BLaER1 (cell line): ENCODE measurements around the gene TMPRSS11E.
"Not testable (repeated sequence)": the region's sequence is repeated elsewhere in the genome, so short reads cannot be mapped to it uniquely, and the experiment has no call there.

ENCODE experiments used
- H3K27ac ChIP-seq: shearing (Covaris generic); formaldehyde crosslinking; 2 replicates; pipeline ENCODE4 v1.8.1; 2022
- H3K27me3 ChIP-seq: shearing (Covaris generic); formaldehyde crosslinking; 2 replicates; pipeline ENCODE4 v1.8.1; 2022
- H3K36me3 ChIP-seq: shearing (Covaris generic); formaldehyde crosslinking; 2 replicates; pipeline ENCODE4 v1.8.1; 2022
- H3K4me1 ChIP-seq: shearing (Covaris generic); formaldehyde crosslinking; 2 replicates; pipeline ENCODE4 v1.8.1; 2022
- H3K4me2 ChIP-seq: shearing (Covaris generic); formaldehyde crosslinking; 2 replicates; pipeline ENCODE4 v1.8.1; 2022
- H3K4me3 ChIP-seq: shearing (Covaris generic); formaldehyde crosslinking; 2 replicates; pipeline ENCODE4 v1.8.1; 2022
- H3K9ac ChIP-seq: shearing (Covaris generic); formaldehyde crosslinking; 2 replicates; pipeline ENCODE4 v1.8.1; 2022
- H3K9me3 ChIP-seq: shearing (Covaris generic); formaldehyde crosslinking; 2 replicates; pipeline ENCODE4 v1.8.1; 2022
- H4K20me1 ChIP-seq: shearing (Covaris generic); formaldehyde crosslinking; 2 replicates; pipeline ENCODE4 v1.8.1; 2022
- Cebpa-rat ChIP-seq: shearing (Covaris generic); IDR thresholded peaks from 2 replicates; pipeline ENCODE4 v1.8.1; 2022

The TMPRSS11E gene, protein sequence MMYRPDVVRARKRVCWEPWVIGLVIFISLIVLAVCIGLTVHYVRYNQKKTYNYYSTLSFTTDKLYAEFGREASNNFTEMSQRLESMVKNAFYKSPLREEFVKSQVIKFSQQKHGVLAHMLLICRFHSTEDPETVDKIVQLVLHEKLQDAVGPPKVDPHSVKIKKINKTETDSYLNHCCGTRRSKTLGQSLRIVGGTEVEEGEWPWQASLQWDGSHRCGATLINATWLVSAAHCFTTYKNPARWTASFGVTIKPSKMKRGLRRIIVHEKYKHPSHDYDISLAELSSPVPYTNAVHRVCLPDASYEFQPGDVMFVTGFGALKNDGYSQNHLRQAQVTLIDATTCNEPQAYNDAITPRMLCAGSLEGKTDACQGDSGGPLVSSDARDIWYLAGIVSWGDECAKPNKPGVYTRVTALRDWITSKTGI

DNA sequence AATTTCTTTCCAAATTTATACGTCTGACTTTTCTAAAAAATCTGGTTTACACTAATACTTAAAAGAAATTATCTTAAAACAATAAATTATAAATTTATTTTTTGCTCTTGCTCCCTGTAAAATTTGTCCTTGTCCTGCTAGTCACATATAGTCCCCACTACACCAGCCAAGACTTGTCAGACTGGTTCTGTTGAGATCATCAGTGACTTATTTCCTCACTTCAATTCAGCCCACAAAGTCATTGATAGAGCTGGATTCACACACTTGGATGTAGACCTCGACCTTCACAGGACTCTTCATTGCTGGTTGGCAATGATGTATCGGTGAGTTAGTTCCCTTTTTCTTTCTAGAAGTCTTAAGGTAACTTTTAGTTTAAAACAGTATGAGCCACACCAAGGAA is at the start of gene TMPRSS11E:
Gene TMPRSS11E (plus strand): TSS at position 263 of the 400 bp plus-strand sequence. CDS start 50 bp downstream, at position 313.
- H3K9ac ChIP-seq: no peak within 1 kb of the TSS

DNA sequence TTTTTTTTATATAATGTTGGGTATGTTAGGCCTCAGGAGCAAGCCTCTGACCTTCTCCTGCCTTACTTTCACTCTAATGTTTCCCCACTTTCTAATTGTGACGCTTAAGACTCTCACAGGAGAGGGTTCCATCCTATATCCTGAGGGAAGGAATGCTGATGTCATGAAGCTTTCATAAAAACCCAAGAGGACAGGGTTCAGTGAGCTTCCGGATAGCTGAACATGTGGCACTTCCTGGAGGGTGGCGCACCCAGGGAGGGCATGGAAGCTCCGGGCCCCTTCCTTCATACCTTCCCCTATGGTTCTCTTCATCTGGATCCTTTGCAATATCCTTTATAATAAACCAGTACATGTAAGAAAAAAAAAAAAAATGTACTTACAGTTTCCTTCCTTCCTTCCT is 48.0 kb upstream of the TMPRSS11E start:
- no peak for TF ChIP-seq Cebpa-rat
- Histone ChIP-seq H3K36me3 (no peaks in the 10 kb centered on the region), H3K9me3 (no peaks in the 10 kb centered on the region), H3K4me3 (no peak overlapping the region), H4K20me1 (no peaks in the 10 kb centered on the region), H3K27me3 (no peaks in the 10 kb centered on the region), H3K4me1 (no peaks in the 10 kb centered on the region), H3K4me2 (no peak overlapping the region), H3K27ac (no peak overlapping the region), H3K9ac (no peak overlapping the region)

More for the DNA sequence above, at the start of gene TMPRSS11E:
- Histone ChIP-seq H3K27ac (no peak within 1 kb of the TSS), H3K27me3 (no peaks in the 10 kb centered on the region), H4K20me1 (no peaks in the 10 kb centered on the region), H3K9me3 (no peaks in the 10 kb centered on the region), H3K4me2 (no peak within 1 kb of the TSS), H3K4me3 (no peak within 1 kb of the TSS), H3K4me1 (no peaks in the 10 kb centered on the region), H3K36me3 (no peaks in the 10 kb centered on the region)
- TF ChIP-seq Cebpa-rat: no peak

DNA sequence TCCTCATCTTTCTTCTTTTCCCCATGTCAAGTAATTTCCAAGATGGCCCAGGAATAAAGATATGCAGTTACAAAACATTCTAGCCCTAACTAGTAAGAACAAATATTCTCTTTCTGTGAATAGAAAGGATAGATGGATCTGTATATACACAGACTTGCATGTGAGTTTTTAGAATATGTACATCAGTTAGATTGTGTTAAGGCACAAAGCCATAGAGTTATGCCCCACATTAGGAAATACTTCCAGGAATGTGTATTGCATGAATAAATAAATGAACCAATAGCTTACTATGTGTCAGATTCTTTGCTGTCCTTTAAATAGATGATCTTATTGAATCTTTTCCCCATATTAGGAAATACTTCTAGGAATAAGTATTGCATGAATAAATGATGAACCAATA is 46.0 kb upstream of the TMPRSS11E start:
- Histone ChIP-seq H3K4me3 (no peak overlapping the region), H3K27me3 (no peaks in the 10 kb centered on the region), H3K9ac (no peak overlapping the region), H3K4me1 (no peaks in the 10 kb centered on the region), H3K36me3 (no peaks in the 10 kb centered on the region), H3K9me3 (no peaks in the 10 kb centered on the region), H3K27ac (no peak overlapping the region), H3K4me2 (no peak overlapping the region), H4K20me1 (no peaks in the 10 kb centered on the region)
- TF ChIP-seq Cebpa-rat: no peak

DNA sequence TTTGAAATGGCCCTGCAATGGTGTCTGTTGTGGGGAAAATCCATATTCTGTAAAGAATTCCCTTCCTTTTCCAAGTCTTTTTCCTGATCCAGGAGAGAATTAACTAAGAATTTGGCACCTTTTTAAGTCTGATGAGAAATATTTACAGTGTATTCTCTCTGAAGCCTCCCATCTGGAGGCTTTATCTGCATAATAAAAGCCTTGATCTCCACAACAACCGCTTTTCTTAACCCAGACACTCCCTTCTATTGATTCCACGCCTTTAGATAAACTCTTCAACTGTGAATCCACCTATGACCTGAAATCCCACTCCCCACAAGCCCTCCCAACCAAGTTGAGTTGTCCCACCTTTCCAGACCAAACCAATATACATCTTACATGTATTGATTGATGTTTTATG is 43.1 kb upstream of the TMPRSS11E start:
- H3K9ac ChIP-seq: no peak overlapping the region
- TF ChIP-seq Cebpa-rat: no peak

DNA sequence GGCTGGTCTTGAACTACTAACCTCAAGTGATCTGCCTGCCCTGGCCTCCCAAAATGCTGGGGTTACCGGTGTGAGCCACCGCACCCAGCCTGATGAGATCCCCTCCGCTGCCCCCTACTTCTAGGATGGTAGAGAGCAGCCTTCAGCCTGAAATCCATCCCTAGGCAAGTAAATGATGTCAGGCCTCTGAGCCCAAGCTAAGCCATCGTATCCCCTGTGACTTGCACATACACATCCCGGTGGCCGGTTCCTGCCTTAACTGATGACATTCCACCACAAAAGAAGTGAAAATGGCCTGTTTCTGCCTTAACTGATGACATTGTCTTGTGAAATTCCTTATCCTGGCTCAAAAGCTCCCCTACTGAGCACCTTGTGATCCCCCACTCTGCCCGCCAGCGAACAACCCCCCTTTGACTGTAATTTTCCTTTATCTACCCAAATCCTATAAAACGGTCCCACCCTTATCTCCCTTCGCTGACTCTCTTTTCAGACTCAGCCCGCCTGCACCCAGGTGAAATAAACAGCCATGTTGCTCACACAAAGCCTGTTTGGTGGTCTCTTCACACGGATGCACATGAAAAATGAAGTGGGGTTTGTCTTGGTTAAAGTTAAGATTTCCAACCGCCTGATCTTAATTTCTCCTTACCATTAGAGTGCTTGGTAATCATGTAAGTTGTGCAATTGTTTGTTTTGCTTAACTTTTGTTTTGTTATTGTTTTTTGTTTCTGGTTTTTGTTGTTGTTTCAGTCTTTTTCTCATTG is 41.4 kb upstream of the TMPRSS11E start:
- H3K4me2 ChIP-seq, H3K4me3 ChIP-seq, H3K36me3 ChIP-seq, H3K27ac ChIP-seq, H3K27me3 ChIP-seq, H3K9me3 ChIP-seq, H3K9ac ChIP-seq, H3K4me1 ChIP-seq, H4K20me1 ChIP-seq: not testable (repeated sequence)

More for the DNA sequence above, 43.1 kb upstream of the TMPRSS11E start:
- H3K4me1 ChIP-seq: no peaks in the 10 kb centered on the region
- no peak overlapping the region for H3K27ac ChIP-seq
- H3K4me2 ChIP-seq: no peak overlapping the region
- H3K36me3 ChIP-seq: no peaks in the 10 kb centered on the region
- H3K27me3 ChIP-seq: no peaks in the 10 kb centered on the region
- no peaks in the 10 kb centered on the region for H4K20me1 ChIP-seq
- H3K4me3 ChIP-seq: no peak overlapping the region
- no peaks in the 10 kb centered on the region for H3K9me3 ChIP-seq

DNA sequence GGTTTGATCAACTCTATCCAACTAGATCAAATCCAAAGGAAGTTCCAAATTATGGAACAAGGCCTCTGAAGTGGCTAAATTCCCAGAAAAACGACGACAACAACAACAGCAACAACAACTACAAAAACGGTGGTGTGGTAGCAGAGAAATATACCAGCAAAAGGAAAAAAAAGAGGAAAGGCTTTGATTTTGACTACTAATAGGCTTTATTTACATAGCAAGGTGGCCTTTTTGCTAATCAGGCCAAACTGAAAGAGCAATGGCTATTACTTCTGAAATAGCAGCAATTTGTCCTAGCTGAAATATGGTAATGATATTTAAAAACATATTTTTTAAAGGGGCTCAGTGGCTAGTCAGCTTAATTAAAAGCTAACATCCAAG is 40.8 kb upstream of the TMPRSS11E start:
- Histone ChIP-seq H3K4me2 (no peak overlapping the region), H3K36me3 (no peaks in the 10 kb centered on the region), H4K20me1 (no peaks in the 10 kb centered on the region), H3K27me3 (no peaks in the 10 kb centered on the region), H3K9ac (no peak overlapping the region), H3K27ac (no peak overlapping the region), H3K4me1 (no peaks in the 10 kb centered on the region), H3K9me3 (no peaks in the 10 kb centered on the region), H3K4me3 (no peak overlapping the region)
- TF ChIP-seq Cebpa-rat: no peak

DNA sequence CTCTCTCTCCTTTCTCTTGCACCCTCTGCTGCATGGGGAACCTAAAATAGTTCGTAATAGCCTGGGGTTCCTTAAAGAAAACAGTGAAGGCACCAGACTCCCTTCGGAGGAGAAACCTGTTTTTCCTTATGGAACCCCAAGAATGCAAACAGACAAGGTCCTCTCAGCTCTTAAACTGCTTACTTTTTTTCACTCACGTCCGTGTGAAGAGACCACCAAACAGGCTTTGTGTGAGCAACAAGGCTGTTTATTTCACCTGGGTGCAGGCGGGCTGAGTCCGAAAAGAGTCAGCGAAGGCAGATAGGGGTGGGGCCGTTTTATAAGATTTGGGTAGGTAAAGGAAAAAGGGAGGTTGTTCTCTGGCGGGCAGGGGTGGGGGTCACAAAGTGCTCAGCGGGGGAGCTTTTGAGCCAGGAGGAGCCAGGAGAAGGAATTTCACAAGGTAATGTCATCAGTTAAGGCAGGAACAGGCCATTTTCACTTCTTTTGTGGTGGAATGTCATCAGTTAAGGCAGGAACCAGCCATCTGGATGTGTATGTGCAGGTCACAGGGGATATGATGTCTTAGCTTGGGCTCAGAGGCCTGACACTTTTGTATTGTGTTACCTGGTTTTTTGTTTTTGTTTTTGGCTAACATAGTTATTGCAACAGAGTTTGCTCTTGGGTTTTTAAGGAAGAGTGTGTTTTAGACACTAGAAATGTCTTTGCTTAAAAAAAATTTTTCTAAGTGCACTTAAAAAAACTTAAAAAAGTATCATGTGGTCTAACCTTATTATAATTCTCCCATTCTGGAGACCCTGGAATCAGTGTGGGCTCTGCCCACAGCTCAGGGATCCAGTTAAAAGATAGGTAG is 40.0 kb upstream of the TMPRSS11E start:
- not testable (repeated sequence) for H3K4me2 ChIP-seq, H3K27ac ChIP-seq, H3K9ac ChIP-seq, H3K4me1 ChIP-seq, H3K4me3 ChIP-seq, H3K27me3 ChIP-seq, H4K20me1 ChIP-seq, H3K9me3 ChIP-seq, H3K36me3 ChIP-seq

DNA sequence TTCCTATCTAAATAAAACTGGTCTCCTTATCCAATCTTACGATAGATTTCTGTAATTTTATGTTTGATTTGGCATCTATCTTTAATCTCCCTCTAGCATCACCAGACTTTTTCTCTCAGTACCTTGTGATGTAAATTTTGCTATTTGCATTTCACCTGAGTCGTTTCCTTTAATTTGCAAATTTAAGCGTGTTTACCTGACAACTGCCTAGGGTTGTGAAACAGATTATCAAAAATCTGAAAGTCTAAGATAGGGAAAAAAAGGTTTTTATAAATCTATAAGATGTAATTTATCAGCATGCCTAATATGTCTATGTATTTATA is 39.4 kb upstream of the TMPRSS11E start:
- Histone ChIP-seq H4K20me1 (no peaks in the 10 kb centered on the region), H3K36me3 (no peaks in the 10 kb centered on the region), H3K27ac (no peak overlapping the region), H3K4me2 (no peak overlapping the region), H3K9ac (no peak overlapping the region), H3K4me3 (no peak overlapping the region), H3K27me3 (no peaks in the 10 kb centered on the region), H3K4me1 (no peaks in the 10 kb centered on the region), H3K9me3 (no peaks in the 10 kb centered on the region)
- no peak for TF ChIP-seq Cebpa-rat

DNA sequence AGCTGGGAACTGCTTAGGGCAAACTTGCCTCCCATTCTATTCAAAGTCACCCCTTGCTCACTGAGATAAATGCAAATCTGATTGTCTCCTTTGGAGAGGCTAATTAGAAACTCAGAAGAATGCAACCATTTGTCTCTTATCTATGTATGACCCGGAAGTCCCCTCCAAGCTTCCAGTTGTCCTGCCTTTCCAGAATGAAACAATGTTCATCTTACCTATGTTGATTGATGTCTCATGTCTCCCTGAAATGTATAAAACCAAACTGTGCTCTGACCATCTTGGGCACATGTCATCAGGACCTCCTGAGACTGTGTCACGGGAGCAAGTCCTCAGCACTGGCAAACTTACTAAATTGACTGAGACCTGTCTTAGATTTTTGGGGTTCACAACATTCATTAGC is 37.1 kb upstream of the TMPRSS11E start:
- Histone ChIP-seq H3K9ac (no peak overlapping the region), H3K9me3 (no peaks in the 10 kb centered on the region), H3K4me1 (no peaks in the 10 kb centered on the region), H3K27me3 (no peaks in the 10 kb centered on the region), H3K4me2 (no peak overlapping the region), H3K4me3 (no peak overlapping the region), H3K27ac (no peak overlapping the region), H3K36me3 (no peaks in the 10 kb centered on the region), H4K20me1 (no peaks in the 10 kb centered on the region)
- TF ChIP-seq Cebpa-rat: no peak

DNA sequence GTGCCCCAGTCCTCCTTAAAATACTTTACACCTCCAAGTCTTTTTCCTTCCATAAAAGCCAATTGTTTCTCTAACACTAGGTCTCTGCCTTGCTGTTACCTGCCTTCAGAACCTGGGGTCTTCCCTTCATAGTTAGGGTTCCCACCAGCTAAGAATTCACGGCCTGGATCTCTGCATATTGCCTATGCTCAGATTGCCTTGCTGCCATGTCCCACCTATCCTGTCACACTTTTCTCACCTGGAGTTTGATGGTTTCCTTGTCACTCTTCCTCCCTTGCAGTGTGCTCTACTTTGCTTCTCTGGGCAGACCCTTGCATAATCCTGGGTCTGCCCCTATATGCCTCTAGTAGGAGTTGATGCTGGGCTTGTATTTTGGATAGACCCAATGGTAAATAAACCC is 36.6 kb upstream of the TMPRSS11E start:
- Histone ChIP-seq H4K20me1 (no peaks in the 10 kb centered on the region), H3K27ac (no peak overlapping the region), H3K9me3 (no peaks in the 10 kb centered on the region), H3K9ac (no peak overlapping the region), H3K4me1 (no peaks in the 10 kb centered on the region), H3K4me3 (no peak overlapping the region), H3K36me3 (no peaks in the 10 kb centered on the region), H3K27me3 (no peaks in the 10 kb centered on the region), H3K4me2 (no peak overlapping the region)
- TF ChIP-seq Cebpa-rat: no peak

DNA sequence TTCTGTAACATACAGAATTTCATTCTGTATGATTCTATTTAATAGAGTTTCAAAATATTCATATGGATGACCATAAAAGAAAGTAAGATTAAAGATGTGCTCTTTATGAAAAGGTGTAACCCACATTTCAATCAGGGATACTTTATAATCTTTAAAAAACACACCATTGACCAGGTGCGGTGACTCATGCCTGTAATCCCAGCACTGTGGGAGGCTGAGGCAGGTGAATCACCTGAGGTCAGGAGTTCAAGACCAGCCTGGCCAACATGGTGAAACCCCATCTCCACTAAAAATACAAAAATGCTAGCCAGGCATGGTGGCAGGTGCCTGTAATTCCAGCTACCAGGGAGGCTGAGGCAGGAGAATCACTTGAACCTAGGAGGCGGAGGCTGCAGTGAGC is 35.2 kb upstream of the TMPRSS11E start:
- not testable (repeated sequence) for H3K4me1 ChIP-seq, H3K27me3 ChIP-seq, H3K27ac ChIP-seq, H3K4me3 ChIP-seq, H3K9ac ChIP-seq, H3K9me3 ChIP-seq, H4K20me1 ChIP-seq, H3K4me2 ChIP-seq, H3K36me3 ChIP-seq
